ENCODE data around the gene ACP6. TPM values are rescaled to one million over a fixed set of nuclear protein-coding genes. Genes with fewer than 3 reads are reported as not detected.

The ACP6 gene
- total RNA-seq, 1 experiment from 2014 or later, result 31.5 TPM

DNA sequence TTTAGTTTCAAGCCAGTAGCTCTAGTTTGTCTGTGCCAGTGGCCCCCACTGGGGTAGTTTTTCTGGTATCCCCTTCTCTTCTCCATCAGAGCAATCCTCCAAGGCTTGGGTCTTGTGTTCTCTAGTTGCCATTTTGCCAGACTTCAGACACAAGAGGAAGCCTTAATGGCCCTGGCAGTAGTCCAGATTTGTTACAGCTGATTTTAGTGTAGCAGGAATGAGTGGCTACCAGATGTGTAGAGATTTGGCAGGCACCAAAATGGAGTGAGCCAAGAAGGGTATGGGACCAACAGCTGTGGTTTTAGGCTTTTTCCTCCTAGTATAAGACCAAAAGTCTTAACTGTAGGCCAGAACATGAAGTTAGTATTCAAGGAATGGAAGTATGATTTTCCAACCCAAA is 56.8 kb downstream of the ACP6 start (continued):
- no peak for TF ChIP-seq PREB (CRISPR knock-in tag; IDR thresholded peaks at IDR 0.05; ENCODE audit: borderline replicate concordance)
- TF ChIP-seq NFATC4 (CRISPR knock-in tag; IDR thresholded peaks at IDR 0.05), result no peak
- TF ChIP-seq MXD4 (CRISPR knock-in tag; IDR thresholded peaks at IDR 0.05; ENCODE audit: borderline replicate concordance), result no peak
- TF ChIP-seq ATF6 (CRISPR knock-in tag; IDR thresholded peaks at IDR 0.05), result no peak
- no peak for TF ChIP-seq CTCF (IDR thresholded peaks at IDR 0.05)
- TF ChIP-seq ERG (CRISPR knock-in tag; IDR thresholded peaks at IDR 0.05), result no peak
- TF ChIP-seq, protein P1, sequence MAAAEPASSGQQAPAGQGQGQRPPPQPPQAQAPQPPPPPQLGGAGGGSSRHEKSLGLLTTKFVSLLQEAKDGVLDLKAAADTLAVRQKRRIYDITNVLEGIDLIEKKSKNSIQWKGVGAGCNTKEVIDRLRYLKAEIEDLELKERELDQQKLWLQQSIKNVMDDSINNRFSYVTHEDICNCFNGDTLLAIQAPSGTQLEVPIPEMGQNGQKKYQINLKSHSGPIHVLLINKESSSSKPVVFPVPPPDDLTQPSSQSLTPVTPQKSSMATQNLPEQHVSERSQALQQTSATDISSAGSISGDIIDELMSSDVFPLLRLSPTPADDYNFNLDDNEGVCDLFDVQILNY (CRISPR knock-in tag; IDR thresholded peaks at IDR 0.05), result no peak
- TF ChIP-seq, protein P2, sequence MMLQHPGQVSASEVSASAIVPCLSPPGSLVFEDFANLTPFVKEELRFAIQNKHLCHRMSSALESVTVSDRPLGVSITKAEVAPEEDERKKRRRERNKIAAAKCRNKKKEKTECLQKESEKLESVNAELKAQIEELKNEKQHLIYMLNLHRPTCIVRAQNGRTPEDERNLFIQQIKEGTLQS (CRISPR knock-in tag; conservative IDR thresholded peaks at IDR 0.05), result no peak
- TF ChIP-seq NFE2L1 (CRISPR knock-in tag; IDR thresholded peaks at IDR 0.05), result no peak
- TF ChIP-seq, protein P3, sequence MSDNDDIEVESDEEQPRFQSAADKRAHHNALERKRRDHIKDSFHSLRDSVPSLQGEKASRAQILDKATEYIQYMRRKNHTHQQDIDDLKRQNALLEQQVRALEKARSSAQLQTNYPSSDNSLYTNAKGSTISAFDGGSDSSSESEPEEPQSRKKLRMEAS (CRISPR knock-in tag; IDR thresholded peaks at IDR 0.05), result no peak
- no peak for TF ChIP-seq ZNF232 (CRISPR knock-in tag; IDR thresholded peaks at IDR 0.05)
- TF ChIP-seq IRF1 (CRISPR knock-in tag; IDR thresholded peaks at IDR 0.05), result no peak

DNA sequence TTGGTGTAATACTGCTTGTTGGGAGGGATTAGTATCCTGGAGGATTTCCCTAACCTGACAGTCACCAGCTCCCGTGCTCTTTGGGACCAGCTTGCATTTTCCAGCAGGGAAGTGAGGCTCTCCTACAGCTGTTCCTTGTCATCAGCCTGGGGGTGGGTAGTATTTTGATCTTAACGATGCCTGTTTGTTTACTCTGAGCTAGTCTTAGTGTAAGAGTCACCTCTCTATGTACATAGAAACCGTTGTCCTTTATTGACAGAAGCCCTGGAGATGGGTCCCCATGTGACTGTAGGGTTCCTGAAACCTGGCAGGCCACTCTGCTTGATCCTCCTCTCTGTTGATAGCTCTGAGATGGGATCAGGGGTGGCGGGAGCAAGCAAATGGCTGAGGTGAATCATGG is 58.0 kb downstream of the ACP6 start:
- DNase-seq (ENCODE audit: low spot score) (no peak), ATAC-seq (no peak)
- H3K4me3 Mint-ChIP-seq, result no peak overlapping the region
- peaks cover 12% of the 10 kb centered on the region for H3K4me1 Mint-ChIP-seq
- H3K9me3 Mint-ChIP-seq, result no peaks in the 10 kb centered on the region
- H3K27me3 Mint-ChIP-seq (ENCODE audit: low read depth), result no peaks in the 10 kb centered on the region
- H3K36me3 Mint-ChIP-seq, result peaks cover 62% of the 10 kb centered on the region
- TF ChIP-seq PREB (CRISPR knock-in tag; IDR thresholded peaks at IDR 0.05; ENCODE audit: borderline replicate concordance) (no peak), FOXK1 (CRISPR knock-in tag; IDR thresholded peaks at IDR 0.05) (no peak), JAZF1 (CRISPR knock-in tag; IDR thresholded peaks at IDR 0.05) (no peak), CREM (CRISPR knock-in tag; IDR thresholded peaks at IDR 0.05) (no peak), GABPB1 (CRISPR knock-in tag; IDR thresholded peaks at IDR 0.05) (peak; percentile 35; the same call in 1 of the 2 replicates)
- POLR2A ChIA-PET, result no interaction called here
- no peak overlapping the region for H3K27ac Mint-ChIP-seq
- CTCF ChIA-PET, result interaction anchor here (1.0 to 1.3 kb wide), 3 partner anchors 15 to 281 kb away, joined by 3 to 7 read pairs (median 4); no protein-coding TSS in a partner anchor

All from WTC11 (cell line).